ENCODE results near the gene TJP1.
"Not testable (repeated sequence)": the region's sequence is repeated elsewhere in the genome, so short reads cannot be mapped to it uniquely, and the experiment has no call there.

Gene TJP1

DNA sequence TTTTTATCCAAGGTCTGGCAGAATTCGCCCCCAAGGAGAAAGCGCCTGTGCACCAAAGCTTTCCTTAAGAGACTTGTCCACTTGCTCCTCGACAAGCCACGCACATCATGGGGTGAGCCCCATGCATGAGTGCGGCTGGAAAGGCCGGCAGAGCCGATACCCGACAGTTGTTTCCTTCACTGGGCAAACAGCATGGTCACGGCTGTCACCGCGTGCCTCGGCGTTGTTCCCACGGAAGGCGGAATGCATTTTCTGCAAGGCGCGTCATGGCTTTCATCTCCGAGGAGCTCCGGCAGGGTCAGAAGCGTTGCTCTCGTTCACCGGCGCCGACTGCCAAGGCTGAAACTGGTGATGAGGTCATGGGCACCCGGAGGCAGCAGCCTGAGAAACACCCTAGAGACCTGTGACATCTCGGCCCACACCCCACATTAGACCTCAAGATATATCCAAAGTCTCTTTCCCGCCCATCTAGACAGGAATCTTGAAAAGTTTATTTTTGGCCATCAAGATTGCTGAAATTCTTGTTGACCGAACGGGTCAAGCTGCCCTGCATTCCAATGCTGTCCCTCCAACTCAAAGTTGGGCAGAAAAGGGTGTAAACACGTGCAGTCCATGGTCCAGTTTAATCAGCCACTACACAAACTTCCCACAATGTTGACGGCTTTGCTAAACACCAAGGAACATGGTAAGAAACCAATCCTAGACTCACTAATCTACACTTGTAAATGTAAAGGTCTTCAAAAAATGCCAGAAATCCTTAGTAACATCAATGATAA, 604 bp upstream of the TJP1 start:
- peak overlapping the region; percentile 83 for H3K4me3 ChIP-seq (replicated peaks; ENCODE audit: low read depth, low read length)
- peak; percentile 79 for DNase-seq (ENCODE audit: low read depth)
- TF ChIP-seq, protein P1, sequence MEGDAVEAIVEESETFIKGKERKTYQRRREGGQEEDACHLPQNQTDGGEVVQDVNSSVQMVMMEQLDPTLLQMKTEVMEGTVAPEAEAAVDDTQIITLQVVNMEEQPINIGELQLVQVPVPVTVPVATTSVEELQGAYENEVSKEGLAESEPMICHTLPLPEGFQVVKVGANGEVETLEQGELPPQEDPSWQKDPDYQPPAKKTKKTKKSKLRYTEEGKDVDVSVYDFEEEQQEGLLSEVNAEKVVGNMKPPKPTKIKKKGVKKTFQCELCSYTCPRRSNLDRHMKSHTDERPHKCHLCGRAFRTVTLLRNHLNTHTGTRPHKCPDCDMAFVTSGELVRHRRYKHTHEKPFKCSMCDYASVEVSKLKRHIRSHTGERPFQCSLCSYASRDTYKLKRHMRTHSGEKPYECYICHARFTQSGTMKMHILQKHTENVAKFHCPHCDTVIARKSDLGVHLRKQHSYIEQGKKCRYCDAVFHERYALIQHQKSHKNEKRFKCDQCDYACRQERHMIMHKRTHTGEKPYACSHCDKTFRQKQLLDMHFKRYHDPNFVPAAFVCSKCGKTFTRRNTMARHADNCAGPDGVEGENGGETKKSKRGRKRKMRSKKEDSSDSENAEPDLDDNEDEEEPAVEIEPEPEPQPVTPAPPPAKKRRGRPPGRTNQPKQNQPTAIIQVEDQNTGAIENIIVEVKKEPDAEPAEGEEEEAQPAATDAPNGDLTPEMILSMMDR (IDR thresholded peaks at IDR 0.05; ENCODE audit: low read length, missing control alignments) = no peak

DNA sequence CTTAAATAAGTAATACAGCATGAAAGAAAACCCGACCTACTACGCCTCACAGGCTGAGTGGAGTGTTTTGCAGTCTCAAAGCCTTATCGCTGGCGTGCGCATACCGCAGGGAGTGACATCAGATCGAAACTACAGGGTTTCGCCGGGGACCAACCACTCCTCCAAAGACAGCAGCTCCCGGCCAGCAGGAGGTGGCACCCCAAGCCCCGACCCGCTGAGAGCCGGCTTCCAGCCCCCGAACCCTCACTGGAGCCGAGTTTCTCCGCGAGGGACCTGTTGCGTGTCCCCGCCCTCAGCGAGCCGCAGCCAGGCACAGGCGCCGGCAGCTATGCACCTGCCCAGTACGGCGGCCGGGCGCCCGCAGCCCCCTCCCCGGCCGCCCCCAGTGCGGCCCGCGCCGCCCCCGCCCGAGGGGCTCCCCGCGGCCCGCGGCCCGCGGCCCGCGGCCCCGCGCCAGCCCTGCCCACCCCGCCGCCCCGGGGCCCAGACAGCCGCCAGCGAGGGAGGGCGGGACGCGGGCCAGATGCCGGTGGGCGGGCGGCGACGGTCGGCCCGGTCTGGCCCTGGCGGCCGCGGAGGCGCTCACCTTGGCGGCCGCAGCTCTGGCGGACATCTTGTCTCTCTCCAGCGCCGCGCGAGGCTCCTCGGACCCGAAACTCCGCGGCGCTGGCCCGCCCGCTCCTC, 710 bp downstream of the TJP1 start:
- H3K4me3 ChIP-seq (replicated peaks; ENCODE audit: low read depth, low read length) = peak overlapping the region; percentile 83
- TF ChIP-seq, protein P1 (IDR thresholded peaks at IDR 0.05; ENCODE audit: low read length, missing control alignments) = peak; percentile 32
- peak; percentile 80 for DNase-seq (ENCODE audit: low read depth)

DNA sequence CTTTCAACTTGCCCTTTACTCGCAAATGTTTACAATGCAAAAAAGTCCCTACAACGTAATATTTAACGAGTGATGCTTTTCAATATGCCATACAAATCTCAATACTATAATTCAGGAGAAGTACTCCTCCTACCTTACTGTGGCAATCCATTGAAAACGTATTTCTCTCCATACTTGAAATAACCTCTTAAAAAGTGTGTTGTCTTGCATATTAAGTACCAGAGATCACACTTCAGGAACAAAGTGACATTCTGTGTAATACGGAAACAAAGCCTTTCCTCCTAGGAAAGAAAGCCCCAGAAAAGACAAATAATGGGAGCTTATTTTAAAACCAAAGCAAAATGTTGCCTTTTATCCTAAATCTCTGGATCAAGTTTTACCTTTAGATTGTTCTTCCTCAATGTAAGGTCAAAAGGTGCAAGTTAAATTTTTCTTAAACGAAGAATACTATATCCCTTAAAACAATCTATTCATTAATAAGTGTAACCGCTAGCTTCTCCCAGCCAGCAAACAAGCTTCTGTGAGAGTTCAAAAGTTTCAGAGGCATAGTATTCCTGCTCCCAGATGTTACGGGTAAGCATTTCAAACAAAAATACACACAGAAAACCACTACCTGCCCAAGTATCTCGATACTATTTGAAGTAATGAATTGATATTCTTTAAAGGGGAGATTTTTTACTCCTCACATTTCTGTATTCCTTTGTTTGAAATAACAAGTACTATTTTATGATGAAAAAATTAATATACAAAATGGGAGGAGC, 1.7 kb downstream of the TJP1 start:
- DNase-seq (ENCODE audit: low read depth) = no peak
- TF ChIP-seq, protein P1 (IDR thresholded peaks at IDR 0.05; ENCODE audit: low read length, missing control alignments) = no peak
- peak overlapping the region; percentile 83 for H3K4me3 ChIP-seq (replicated peaks; ENCODE audit: low read depth, low read length)

DNA sequence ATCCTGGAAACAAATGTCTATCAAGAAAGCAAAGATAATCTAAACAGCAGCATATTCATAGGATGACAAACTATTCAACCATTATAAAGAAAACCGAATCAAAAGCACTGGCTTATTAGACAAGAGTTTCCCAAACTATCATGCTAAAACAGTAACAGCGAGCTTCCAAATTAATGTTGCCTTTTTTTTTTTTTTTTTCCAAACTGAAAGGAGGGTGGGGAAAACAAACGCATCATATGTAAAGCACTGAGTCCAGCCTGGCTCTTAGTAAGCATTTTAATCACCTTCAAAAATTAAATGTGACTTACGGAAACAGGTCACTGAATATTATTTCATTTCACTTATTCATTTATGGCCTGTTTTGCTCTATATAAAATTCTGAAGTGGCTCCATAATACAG, 2.3 kb downstream of the TJP1 start:
- no peak for DNase-seq (ENCODE audit: low read depth)
- H3K4me3 ChIP-seq (replicated peaks; ENCODE audit: low read depth, low read length) = peak overlapping the region; percentile 83

DNA sequence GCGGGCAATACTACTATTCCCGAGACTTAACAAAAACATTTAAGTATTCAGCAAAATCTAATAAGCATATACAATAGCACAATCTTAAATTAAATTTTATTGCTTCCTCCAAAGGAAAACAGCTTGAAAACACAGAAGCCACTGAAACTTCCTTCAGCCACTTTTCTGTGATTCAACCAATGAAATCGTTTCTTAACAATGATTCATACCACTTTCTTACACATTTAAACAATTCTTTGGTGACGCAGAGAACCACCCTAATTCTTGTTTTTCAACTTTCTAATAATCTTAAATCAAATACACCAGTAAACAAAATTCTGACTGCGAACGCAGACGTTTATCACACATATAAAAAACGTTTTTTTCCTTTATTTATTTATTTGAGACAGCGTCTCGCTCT, 4.1 kb downstream of the TJP1 start:
- TF ChIP-seq, protein P1 (IDR thresholded peaks at IDR 0.05; ENCODE audit: low read length, missing control alignments) = no peak
- no peak overlapping the region for H3K4me3 ChIP-seq (replicated peaks; ENCODE audit: low read depth, low read length)
- no peak for DNase-seq (ENCODE audit: low read depth)

More for the DNA sequence above, 2.3 kb downstream of the TJP1 start:
- TF ChIP-seq, protein P1 (IDR thresholded peaks at IDR 0.05; ENCODE audit: low read length, missing control alignments) = no peak

DNA sequence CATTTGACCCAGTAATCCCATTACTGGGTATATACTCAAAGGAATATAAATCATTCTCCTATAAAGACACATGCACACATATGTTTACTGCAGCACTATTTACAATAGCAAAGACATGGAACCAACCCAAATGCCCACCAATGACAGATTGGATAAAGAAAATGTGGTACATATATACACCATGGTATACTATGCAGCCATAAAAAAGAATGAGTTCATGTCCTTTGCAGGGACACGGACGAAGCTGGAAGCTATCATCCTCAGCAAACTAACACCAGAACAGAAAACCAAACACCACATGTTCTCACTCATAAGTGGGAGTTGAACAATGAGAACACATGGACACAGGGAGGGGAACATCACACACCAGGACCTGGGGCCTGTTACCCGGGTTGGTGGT, 4.8 kb downstream of the TJP1 start:
- H3K4me3 ChIP-seq (replicated peaks; ENCODE audit: low read depth, low read length); DNase-seq (ENCODE audit: low read depth): not testable (repeated sequence)

Measured in fibroblast of pulmonary artery (primary cell).